GM18505 (cell line): ENCODE results near the gene TIMM13.
"Not testable (repeated sequence)": the region's sequence is repeated elsewhere in the genome, so short reads cannot be mapped to it uniquely, and the experiment has no call there.

Experiments
- ATAC-seq: cut with Tn5 transposase; IDR thresholded peaks from one replicate; pipeline ENCODE4 v1.9.1; 2021; ENCODE audit not compliant: unreplicated experiment
- POLR2A ChIP-seq: IDR thresholded peaks from 4 replicates; pipeline ENCODE4 v1.6.1; 2011; ENCODE audit warnings: borderline replicate concordance; ENCODE audit not compliant: insufficient read depth, insufficient read length; ENCODE audit errors: extremely low read depth

Gene TIMM13

DNA sequence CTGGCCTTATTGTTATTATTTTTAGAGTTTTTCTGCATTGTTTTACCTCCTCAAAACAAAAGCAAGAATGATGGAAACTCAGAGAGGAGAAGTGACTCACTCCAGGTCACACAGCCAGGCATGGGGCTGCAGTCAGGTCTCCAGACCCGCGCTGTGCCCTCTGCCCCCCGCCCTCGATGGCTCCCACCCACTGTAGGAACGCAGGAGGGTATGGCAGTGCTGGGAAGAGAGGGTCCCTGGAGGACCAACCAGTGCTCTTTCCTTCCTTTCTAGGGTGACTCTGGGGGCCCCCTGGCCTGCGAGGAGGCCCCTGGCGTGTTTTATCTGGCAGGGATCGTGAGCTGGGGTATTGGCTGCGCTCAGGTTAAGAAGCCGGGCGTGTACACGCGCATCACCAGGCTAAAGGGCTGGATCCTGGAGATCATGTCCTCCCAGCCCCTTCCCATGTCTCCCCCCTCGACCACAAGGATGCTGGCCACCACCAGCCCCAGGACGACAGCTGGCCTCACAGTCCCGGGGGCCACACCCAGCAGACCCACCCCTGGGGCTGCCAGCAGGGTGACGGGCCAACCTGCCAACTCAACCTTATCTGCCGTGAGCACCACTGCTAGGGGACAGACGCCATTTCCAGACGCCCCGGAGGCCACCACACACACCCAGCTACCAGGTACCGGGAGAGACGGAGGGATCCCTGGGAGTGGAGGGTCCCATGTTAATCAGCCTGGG lies 5.6 kb downstream of the TIMM13 start:
- ATAC-seq, result no peak

DNA sequence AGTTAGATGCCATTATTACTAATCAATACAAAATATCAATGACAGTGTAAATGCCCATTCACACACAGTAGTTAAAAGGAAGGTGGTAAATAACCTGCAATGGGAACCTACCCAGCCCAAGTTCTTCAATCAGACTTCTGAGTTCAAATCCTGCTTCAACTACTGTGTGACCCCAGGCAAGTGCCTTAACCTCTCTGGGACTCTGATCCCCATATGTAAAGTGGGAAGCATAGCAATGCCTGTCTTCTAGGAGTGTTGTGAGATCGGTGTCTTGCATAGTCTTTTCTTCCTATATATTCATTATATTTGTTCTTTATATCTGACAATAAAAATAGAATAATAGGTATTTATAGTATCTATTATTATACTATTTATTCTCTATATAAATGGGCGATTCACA lies 6.9 kb downstream of the TIMM13 start:
- TF ChIP-seq POLR2A, result no peak
- ATAC-seq, result no peak

More for the DNA sequence above, 5.6 kb downstream of the TIMM13 start:
- no peak for TF ChIP-seq POLR2A

DNA sequence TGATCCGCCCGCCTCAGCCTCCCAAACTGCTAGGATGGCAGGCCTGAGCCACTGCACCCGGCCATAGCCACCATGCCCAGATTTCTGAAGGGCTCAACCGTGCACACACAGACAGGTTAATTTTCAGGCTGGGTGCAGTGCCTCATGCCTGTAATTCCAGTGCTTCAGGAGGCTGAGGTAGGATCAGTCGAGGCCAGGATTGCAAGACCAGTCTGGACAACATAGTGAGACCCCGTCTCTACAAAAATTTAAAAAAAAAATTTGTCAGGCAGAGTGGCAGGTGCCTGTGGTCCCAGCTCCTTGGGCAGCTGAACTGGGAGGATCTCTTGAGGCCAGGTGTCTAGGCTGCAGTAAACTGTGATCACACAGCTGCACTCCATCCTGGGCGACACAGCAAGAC lies 7.6 kb downstream of the TIMM13 start:
- ATAC-seq, result no peak
- TF ChIP-seq POLR2A, result no peak

DNA sequence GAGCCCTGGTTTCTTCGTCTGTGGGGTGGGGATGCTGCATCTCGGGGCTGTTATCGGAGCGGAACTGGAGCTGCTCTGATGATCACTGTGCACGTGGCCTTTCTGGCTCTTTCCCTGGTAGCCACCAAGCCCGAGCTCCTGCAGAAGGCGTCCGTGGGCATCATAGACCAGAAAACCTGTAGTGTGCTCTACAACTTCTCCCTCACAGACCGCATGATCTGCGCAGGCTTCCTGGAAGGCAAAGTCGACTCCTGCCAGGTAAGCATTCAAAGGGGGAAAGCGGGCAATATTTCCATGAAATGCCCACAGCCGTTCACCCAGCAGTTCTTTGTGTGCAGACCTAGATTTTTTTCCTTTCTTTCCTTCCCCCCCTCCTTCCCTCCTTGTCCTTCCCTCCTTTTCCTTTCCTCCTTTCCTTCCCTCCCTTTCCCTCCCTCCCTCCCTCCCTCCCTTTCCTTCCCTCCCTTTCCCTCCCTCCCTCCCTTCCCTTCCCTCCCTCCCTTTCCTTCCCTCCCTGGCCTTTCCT lies 9.4 kb downstream of the TIMM13 start:
- TF ChIP-seq POLR2A, result no peak
- no peak for ATAC-seq

DNA sequence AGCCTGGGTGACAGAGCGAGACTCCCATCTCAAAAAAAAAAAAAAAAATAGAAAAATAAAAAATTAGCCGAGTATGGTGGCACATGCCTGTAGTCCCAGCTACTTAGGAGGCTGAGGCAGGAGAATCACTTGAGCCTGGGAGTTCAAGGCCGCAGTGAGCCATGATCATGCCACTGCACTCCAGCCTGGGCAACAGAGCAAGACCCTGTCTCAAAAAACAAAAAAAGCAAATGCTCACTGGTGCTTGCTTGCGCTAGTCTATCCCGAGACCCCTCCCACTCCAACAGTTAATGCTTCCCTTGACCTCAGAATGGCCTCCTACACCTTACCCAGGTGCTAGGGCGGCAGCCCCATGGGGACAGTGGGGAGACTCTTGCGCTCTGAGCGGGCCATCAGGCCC lies 9.9 kb downstream of the TIMM13 start:
- not testable (repeated sequence) for ATAC-seq

DNA sequence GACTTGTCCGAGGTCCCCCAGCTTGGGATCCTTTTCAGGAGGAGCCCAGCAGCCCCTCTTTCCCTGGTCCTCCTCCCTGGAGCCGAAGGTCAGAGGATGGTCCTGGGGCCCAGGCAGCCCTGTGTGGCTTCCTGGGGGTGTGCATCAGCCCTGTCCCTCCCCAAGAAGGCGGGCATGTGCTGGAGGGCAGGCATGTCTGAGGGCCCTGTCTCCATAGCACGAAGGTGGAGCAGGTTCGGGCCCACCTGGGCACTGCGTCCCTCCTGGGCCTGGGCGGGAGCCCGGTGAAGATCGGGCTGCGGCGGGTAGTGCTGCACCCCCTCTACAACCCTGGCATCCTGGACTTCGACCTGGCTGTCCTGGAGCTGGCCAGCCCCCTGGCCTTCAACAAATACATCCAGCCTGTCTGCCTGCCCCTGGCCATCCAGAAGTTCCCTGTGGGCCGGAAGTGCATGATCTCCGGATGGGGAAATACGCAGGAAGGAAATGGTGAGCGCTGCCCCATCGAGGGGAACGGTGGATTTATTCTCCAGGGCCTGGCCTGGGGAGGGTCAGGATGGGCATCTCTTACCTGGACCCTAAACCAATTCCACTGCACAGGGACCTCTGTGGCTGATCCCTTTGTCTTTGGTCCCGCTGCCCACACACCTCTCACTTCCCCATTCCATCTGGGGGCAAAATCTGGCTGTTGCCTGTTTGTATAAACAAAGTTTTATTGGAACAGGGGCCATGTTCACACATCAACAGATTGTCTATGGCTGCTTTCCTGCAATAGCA lies 10.9 kb downstream of the TIMM13 start:
- TF ChIP-seq POLR2A, result no peak

DNA sequence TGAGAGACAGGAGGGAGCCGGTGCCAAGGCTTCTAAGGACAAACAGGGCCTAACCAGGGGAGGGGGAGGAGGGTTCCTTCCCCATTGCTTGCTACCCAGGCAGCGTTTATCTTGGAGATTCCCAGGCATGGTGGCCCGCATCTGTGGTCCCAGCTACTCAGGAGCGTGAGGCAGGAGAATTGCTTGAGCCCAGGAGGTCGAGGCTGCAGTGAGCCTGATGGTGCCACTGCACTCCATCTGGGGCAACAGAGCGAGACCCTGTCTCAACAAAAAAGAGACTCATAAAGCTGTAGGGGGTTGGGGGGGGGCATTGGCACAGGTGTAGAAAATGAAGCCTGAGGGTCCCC lies 11.4 kb downstream of the TIMM13 start:
- TF ChIP-seq POLR2A, result no peak
- ATAC-seq, result no peak

More for the DNA sequence above, 10.9 kb downstream of the TIMM13 start:
- ATAC-seq, result no peak

DNA sequence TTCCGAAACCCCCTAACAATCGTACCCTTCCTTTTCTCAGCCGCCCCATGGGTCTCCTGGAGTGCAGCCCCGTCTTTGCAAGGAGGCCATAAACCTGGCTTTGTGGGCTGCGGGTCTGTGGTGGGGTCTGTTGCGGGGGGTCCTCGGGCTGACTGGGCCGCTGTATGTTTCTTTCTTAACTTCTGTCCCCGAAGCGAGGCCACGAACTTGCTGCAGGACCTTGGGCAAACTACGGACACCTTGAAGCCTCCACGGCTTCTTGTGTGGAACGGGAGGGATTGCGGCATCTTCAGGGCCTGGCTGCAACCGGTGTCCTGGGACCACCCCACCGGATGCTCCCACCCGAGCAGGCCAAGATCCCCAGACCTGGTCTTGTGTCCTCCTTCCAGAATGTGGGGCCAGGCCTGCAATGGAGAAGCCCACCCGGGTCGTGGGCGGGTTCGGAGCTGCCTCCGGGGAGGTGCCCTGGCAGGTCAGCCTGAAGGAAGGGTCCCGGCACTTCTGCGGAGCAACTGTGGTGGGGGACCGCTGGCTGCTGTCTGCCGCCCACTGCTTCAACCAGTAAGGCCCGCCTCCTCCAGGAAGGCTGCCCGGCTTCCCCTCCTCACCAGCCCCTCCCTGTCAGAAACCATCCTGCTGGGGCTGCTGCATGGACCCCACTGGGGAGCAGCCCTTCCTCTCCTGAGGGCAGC lies 12.0 kb downstream of the TIMM13 start:
- no peak for ATAC-seq
- no peak for TF ChIP-seq POLR2A

DNA sequence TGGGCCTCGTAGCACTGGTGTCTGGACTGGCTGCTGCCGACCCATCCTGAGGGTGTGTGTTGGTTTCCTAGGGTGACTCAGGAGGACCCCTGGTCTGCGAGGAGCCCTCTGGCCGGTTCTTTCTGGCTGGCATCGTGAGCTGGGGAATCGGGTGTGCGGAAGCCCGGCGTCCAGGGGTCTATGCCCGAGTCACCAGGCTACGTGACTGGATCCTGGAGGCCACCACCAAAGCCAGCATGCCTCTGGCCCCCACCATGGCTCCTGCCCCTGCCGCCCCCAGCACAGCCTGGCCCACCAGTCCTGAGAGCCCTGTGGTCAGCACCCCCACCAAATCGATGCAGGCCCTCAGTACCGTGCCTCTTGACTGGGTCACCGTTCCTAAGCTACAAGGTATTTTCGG lies 13.8 kb downstream of the TIMM13 start:
- ATAC-seq, result no peak

DNA sequence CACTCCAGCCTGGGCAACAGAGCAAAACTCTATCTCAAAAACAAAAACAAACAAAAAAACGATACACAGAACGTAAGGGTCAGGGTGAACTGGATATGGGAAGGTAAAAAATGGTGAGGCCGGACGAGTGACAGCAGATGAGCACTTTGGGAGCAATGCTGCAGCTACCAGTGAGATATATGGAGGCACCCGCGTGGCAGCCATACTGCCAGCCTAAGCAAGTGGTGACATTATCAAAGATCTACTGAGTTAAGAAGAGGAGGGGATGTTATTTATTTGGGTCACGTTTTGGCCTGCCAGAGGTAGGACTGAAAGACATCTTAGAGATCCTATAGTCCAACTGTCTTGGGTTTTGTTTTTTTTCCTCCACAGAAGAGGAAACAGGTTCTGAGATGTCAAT lies 14.2 kb downstream of the TIMM13 start:
- no peak for ATAC-seq
- no peak for TF ChIP-seq POLR2A

More for the DNA sequence above, 13.8 kb downstream of the TIMM13 start:
- no peak for TF ChIP-seq POLR2A

DNA sequence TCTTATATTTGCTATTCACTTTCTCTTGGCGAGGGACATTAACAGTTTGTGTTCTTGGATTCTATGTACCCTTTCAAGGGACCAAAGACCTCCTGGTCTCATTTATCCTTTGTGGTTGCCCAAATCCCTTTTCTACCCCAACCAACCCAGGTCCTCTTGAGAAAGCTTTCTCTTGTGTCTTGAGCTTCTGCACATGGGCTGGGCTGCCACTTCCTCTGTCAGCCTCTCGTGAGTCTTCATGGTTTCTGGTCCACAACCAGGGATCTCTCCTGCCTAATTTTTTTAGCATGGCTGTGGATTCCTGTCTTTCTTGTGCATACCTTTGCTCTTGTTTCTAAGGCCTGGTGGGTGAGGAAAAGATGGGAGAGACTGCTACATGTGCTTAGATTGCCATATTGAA lies 14.9 kb downstream of the TIMM13 start:
- ATAC-seq, result no peak
- no peak for TF ChIP-seq POLR2A

DNA sequence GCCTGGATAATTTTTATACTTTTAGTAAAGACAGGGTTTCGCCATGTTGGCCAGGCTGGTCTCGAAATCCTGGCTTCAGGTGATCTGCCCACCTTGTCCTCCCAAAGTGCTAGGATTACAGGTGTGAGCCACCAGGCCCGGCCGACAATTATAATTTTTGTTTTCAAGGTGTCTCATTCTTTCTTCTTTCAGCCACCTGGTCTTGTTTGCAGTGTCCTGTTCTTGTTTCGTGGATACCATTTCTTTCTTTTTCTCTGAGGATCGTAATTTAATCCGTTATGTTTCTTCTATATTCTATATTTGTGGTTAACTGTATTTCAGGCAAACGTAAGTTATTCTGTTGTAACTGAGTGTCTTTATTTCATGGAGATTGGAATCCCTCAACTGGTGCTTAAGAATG lies 15.7 kb downstream of the TIMM13 start:
- no peak for ATAC-seq
- no peak for TF ChIP-seq POLR2A

DNA sequence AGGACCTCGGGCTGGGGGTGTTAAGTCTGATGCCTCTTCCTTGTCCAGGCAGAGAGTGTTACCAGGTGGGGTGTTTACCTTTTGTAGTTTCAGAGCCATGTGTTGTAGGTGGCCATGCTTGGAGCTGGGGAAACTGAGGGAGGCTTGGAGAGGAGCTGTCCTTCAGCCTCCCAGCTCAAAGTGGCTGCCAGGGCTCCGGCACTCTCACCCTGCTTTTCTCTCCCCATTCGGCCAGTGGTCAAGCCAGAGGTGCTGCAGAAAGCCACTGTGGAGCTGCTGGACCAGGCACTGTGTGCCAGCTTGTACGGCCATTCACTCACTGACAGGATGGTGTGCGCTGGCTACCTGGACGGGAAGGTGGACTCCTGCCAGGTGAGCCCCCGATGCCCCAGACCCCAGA lies 17.4 kb downstream of the TIMM13 start:
- ATAC-seq, result no peak
- no peak for TF ChIP-seq POLR2A
